ENCODE data around the gene BCLAF3. TPM values are rescaled to one million over a fixed set of nuclear protein-coding genes. Genes with fewer than 3 reads are reported as not detected.

The BCLAF3 gene
- total RNA-seq = 3.4 and 4.5 TPM in 2 replicates

GRCh38 chrX:19990556-19991349 is at the start of gene BCLAF3:
TSS of gene BCLAF3 (minus strand) at chrX:19991061. CDS start at chrX:19970264, 20,797 bp downstream.

Other genes with a start within 250 kb of the BCLAF3 start
- gene SH3KBP1, start 103.5 kb downstream of the BCLAF3 start, total RNA-seq = 12.4 and 19.6 TPM in 2 replicates
- under 0.01 and 0.09 TPM in 2 replicates for gene MAP7D2, start 125.8 kb upstream of the BCLAF3 start, total RNA-seq
- 16.9 and 35.4 TPM in 2 replicates for gene EIF1AX, start 150.8 kb upstream of the BCLAF3 start, total RNA-seq